NK-92 treated with Interleukin-12 subunit alpha and Interleukin-12 subunit beta, amount 100 ng/mL, for 24 hours (cell line): ENCODE results near the gene VEZF1.

ENCODE experiments used
- DNase-seq: peaks from one replicate; lab custom pipeline; 2025; lab: John Stamatoyannopoulos, UW

The VEZF1 gene, protein sequence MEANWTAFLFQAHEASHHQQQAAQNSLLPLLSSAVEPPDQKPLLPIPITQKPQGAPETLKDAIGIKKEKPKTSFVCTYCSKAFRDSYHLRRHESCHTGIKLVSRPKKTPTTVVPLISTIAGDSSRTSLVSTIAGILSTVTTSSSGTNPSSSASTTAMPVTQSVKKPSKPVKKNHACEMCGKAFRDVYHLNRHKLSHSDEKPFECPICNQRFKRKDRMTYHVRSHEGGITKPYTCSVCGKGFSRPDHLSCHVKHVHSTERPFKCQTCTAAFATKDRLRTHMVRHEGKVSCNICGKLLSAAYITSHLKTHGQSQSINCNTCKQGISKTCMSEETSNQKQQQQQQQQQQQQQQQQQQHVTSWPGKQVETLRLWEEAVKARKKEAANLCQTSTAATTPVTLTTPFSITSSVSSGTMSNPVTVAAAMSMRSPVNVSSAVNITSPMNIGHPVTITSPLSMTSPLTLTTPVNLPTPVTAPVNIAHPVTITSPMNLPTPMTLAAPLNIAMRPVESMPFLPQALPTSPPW

DNA sequence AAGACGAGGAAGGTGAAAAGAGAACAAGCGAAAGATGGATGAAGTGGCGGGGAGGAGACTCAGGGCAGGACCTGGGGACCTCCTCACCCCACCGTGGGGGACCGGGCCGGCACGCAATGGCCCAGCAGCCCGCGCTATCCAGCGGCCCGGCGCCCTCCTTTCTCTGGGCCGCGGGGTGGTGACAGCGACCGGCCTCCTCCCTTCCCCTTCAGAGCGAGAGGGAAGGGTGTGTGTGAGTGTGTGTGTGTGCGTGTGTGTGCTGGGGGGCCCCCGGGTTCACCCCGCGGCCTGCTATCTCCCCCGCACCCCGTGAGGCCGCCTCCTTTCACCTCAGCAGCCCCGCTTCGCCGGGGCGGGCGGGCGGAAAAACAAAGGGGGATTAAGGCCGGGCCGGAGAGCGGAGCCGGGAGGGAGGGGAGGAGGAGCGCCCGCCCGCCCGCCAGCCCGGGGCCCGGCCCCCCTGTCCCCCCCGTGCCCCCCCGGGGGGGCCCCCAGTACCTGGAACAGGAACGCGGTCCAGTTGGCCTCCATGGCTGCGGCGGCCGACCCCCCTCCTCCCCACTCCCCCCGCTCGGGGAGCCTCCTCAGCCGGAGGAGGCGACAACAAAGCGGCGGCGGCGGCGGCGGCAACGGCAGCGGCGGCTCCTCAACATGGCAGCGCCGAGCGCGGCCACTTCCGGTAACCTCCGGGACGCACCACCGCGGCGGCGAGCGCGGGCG is at the start of gene VEZF1:
Gene VEZF1, minus strand, starts transcription at position 674 of the 720 bp plus-strand sequence. Its CDS starts 143 bp downstream, at position 531.
- peak; percentile 74 for DNase-seq

DNA sequence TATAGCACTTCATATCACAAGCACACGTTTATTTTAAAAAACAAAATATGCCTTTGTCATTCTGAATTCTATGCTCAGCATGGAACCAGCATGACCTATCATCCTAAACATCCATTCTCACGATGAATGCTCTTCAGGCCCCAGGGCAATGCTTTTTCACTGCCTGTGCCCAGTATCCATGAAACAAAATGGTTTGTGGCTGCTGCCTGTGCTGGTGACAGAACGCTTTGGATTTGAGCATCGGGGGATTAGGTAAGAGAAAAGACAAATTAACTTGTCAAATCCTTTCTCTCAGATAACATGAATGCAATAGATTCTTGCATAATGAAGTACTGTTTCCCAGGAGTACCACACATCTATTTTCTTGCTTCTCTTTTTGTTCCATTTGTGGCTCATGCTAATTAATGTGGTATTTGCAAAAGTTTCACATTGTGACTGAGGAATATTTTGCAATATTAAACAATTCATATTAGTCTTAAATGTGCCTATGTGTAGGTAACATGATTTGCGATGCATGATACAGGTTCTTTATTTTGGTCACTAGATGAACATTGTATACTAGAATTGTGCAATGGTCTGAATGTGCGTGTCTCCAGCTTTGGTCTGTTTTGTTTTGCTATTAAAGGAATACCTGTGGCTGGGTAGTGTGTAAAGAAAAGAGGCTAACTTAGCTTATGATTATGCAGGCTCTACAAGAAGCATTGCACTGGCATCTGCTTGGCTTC is 44.8 kb upstream of the VEZF1 start:
- DNase-seq, result no peak

DNA sequence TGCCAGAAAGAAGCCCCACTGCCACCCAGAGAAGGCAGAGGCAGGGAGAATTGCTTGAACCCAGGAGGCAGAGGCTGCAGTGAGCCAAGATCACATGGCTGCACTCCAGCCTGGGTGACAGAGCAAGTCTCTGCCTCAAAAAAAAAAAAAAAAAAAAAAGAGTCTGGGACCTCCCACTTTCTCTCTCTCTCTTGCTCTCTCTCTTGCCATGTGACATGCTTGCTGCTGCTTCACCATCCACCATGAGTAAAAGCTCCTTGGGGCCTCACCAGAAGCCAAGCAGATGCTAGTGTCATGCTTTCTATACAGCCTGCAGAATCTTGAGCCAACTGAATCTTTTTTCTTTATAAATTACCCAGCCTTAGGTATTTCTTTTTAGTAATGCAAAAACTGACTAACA is 40.5 kb upstream of the VEZF1 start:
- no peak for DNase-seq

DNA sequence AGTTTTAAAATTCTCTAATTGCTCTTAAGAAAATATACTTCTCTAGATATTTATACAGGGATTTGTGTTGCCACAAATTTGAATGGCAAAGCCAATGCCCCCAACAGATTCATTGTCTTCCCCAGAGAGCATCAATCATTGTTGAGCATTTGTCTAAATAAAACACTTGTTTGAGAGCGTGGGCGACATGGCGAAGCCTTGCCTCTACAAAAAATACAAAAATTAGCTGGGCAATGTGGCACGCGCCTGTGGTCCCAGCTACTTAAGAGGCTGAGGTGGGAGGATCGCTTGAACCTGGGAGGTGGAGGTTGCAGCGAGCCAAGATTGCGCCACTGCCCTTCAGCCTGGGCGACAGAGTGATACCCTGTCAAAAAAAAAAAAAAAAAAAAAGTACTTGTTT is 32.3 kb upstream of the VEZF1 start:
- DNase-seq, result no peak

DNA sequence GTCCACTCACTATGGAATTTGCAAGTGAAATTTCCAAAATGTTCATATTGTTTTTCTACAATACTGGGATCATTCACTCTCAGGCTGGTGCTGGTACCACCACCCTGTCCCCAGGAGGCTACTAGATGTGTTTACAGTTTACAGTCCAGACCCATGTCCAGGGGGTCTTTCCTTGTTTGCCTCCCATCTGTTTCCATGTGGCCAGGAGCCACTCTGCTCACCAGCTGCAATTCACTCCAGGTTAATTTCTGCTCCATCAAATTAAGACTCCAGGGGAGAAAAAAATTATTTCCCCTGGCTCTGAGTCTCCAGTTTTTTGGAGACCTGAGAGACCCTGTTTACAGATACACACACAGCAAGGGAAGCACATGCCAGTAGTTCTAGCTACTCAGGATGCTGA is 31.5 kb upstream of the VEZF1 start:
- no peak for DNase-seq

DNA sequence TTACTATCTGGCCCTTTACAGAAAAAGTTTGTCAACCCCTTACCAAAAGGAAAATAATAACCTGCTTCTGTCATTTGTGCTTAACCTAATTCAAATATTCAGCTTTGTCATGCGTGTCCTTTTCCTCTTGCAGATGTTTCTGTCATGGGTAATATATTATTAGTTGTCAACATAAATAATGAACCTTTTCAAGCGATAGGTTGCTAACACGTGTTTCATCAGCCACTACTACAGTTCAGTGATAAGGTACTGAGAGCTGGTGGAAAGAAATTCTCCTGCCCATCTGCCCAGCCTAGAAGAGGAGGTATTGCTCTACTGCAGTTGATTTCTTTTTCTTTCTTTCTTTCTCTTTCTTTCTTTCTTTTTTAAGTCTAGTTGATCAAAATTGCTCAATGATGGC is 31.0 kb upstream of the VEZF1 start:
- DNase-seq, result no peak

DNA sequence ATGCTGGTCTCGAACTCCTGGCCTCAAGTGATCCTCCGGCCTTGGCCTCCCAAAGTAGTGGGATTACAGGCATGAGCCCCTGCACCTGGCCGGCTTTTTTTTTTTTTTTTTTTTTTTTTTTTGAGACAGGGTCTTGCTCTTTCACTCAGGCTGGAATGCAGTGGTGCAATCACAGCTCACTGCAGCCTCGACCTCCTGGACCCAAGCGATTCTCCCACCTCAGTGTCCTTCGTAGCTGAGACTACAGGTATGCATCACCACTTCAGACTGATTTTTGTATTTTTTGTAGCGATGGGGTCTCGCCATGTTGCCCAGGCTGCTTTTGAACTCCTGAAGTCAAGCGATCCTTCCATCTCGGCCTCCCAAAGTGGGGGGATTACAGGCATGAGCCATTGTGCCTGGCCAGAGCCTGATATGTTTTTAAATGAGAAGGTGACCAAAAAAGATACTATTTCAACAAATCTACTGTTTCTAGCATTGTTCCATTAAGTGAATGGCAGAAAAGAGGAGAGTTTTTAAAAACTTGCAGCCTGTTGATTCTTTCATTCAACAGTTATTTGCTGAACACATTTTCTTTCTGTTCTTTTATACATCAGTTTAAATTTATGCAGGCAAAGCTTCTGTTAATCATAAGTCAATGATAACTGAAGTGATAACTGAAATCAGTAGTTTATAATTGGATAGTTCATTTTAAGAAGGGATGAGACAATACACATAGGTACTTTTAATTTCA is 22.2 kb upstream of the VEZF1 start:
- no peak for DNase-seq

DNA sequence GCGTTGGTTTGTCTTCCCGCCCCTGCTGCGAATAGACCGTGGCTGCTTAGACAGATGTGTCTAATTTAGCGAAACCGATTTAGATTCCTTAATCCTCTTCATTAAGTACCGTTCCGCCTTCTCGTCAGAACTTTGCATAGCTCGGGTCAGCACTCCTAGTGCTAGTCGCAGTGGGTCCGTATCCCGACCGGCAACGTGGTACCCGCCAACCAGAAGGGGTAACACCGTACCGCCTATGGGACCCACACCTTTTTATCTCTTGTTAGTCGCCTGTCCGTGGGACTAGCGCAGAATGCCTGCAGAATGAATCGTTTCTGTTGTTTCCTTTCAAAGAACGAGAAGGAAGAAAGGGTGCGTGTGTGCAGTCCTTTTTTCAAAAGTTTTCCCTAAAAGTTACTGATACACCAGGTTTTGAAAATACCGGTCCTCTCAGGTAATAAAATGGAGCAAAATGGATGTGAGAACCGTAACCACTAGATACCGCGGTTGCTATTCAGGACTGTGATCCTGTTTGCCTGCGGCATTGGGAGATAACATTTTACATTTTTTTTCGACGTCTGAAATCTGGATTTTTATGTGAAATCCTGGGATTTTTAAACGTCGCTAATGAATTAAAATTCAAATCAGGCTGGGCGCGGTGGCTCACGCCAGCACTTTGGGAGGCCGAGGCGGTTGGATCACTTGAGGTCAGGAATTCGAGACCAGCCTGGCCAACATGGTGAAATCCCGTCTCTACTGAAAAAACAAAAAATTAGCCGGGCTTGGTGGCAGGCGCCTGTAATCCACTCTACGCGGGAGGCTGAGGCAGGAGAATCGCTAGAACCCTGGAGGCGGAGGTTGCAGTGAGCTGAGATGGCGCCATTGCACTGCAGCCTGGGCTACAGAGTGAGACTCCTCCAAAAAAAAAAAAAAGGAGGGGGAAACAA is 20.0 kb upstream of the VEZF1 start:
- no peak for DNase-seq

DNA sequence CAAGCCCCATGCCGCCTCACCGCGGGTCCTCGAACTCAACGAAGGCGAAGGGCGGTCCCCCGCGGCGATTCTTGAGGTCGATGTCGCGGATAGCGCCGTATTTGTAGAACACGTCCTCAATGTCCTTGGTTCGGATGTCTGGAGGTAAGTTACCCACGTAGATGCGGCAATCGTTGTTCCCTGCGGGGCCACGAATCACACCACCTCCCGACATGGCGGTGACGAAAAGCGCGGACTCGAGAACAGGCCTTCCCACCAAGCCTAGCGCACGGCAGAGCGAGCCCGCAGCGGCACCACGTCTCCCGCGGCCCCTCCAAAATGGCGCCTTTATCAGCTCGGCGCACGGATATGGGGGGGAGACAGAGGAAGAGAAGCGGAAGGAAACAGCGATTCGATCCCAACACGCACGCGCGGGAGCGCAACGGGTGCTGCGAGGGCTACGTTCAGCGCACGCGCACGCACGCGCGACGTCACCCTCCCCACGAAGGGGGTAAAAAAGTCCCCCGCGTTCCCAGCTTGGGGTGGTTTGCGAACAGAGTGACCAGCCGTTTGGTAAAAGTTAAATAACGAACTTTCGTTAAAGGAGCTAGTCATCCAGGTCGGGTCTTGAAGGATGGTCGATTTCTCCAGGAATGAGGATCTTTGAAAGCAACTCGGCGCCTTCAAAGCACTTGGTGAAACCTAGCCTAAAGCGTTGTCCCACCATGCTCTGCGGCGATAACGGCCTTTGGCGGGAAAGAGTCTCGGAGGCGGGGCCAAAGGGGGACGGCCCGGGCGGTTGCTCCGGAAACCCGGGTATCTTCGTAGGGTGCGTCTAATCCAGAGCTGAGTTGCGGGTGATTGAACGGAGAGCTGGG is 19.1 kb upstream of the VEZF1 start, which contains the start of gene SRSF1:
Gene SRSF1, minus strand, starts transcription at position 323 of the 857 bp plus-strand sequence. Its CDS starts 109 bp downstream, at position 214.
- peak; percentile 97 for DNase-seq

DNA sequence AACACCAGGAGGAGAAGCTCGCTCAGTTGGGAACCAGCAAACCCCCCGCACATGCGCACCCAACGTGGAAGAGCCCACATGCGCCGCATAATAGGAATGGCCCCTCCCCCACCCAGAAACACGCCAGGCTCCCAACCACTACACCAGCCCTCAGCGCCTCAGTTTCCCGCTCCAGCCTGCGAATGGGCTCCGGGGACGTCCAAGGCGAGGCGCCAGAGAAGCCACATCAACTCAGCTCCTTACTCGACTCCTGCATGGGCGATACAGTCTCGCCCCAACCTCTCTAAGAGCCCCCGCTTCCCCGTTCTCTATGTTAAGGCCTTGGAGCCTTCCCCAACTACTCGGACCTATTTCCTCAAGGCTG is 18.5 kb upstream of the VEZF1 start:
- peak; percentile 59 for DNase-seq

DNA sequence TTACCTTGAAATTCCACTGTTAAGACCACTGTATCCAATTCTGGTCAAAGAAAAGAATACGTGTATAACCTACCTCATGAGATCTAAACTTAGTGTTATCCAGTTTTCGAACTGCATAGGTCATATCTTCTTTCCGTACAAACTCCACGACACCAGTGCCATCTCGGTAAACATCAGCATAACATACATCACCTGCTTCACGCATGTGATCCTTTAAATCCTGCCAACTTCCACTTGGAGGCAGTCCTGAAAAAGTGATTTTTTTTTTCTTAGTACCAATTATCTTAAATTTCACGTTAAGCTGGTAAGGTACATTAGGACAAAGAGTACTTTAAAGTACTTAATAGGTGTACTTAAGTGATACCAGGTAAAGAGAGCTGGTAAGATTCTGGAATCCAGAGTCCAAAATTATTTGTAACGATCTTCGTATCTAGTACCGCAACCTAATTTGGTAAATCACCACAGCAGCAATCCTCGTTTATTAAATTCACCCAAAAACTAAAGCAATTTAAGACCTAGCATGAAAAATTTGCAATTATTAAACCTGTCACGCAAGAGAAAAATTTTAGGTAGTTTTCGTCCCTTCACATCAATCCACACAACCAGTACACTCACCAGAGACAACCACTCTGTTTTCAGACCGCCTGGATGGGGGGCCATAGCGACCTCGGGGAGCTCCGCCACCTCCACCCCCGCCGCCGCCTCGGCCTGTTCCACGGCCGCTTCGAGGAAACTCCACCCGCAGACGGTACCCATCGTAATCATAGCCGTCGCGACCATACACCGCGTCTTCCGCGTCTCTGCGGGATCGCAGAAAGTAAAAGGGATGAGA is 17.9 kb upstream of the VEZF1 start:
- DNase-seq, result no peak

DNA sequence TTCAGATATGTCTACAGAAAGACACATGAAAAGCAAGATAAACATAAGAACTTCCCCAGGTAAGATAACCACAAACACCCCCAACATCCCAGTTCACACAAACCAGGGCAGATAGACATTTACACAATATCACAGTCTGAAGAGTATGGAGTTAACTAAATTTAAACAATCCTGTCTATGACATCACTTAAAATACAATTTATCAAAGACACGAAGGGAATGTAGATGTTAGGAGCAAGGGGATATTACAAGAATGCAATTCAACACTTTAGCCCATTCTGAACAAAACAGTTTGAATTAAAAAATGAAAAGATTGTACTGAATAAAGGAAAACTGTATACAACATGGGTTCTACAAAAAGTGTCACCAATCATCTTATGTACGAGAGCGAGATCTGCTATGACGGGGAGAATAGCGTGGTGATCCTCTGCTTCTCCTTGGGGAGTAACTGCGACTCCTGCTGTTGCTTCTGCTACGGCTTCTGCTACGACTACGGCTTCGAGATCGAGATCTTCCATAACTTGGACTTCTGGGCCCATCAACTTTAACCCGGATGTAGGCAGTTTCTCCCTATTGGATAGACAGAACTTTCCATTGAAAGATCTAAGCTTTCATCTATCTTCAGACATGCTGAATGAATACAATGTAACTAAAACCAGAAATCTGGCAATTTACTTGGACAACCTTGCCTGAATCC is 17.1 kb upstream of the VEZF1 start:
- DNase-seq, result no peak

DNA sequence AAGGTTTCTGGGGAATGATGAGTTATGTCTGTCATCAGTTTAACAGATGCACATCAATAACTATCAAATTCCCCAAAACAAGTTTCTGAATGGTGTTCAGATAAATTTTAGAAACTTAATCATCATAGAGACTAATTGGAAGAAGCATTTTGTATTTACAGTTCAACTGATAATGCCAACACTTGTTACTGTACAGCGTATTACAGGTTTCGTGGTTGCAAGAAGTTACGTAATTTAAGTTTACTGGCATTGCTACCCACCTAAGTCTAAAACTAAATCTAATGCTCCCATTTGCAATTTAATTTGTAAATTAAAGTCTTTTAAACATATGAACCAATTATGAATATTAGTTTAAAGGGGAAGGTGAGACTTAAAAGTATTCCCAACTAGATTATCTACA is 16.0 kb upstream of the VEZF1 start:
- DNase-seq, result no peak

DNA sequence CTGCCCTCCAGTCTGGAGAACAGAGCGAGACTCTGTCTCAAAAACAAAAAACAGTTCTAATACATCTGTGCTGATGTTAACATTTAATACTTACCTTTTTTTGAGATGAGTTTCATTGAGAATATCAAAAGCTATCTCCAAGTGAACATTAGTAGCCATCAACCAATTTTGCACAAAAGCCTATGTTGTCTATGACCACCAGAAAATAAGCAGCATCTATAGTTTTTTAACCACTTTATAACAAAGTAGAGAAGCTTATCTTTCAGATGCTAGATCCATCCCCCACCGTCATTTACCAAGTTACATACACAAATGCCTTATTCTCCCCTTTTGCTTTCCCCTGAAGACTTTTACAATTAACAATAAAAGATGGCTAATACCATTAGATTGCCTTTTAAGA is 14.9 kb upstream of the VEZF1 start:
- no peak for DNase-seq

DNA sequence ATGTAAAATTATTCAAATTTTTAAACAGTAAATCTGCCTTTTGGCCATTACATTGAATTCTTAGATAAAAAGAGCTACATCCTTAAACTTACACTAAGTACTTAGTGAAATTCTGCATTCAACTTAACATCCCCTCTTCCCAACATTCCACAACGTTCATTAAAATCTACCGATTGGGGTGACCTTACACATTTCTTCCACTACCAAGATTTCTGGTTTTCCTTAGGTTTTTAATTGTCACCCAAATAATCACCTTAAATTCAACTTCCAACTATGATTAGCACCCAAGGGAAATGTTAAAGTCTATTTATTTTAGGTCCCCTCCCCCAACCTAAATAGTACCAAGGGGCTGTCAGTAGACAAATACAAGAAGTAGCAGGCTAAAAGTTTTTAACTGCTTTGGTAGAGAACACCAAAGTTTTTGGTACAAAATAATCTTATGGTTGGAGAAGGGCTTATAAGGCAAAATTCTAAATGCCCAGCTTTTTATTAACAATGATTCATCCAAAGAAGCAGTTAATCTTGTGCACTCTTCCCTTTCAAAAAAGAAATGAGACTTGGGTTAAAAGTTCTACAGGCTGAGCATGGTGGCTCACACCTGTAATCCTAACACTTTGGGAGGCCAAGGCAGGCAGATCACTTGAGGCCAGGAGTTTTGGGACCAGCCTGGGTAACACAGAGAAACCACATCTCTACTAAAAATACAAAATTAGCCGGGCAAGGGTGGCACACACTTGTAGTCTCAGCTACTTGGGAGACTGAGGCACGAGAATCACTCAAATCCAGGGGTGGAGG is 14.3 kb upstream of the VEZF1 start:
- DNase-seq, result no peak

DNA sequence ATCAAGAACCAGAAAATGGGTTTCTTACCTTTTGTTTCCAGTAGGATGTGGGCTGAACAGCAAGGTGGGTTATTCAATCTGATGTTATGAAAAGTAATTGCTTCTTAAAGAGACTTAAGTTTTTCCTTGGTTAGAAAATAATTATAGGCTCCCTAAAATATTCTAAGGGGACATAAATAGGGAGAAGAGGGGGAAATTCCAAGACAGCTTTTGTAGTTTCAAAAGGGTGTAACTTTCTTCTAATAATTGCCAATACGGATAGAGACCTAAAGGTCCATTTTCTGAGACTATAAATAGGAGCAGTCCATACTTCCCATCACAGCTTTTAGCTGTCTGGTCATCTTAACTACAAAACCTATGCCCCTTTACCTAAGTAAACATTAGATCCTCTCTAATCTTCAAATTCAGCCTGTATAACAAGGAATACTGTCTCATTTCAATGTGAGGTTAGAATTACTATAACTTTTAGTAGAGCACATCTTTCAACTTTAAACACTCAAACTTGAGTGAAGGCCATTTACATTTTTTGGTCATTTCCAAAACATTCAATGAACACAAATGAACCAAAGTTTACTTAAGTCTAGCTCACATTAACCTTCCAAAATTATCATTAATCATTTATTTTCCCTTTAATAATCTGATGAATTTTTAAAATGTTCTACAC is 13.5 kb upstream of the VEZF1 start:
- no peak for DNase-seq

DNA sequence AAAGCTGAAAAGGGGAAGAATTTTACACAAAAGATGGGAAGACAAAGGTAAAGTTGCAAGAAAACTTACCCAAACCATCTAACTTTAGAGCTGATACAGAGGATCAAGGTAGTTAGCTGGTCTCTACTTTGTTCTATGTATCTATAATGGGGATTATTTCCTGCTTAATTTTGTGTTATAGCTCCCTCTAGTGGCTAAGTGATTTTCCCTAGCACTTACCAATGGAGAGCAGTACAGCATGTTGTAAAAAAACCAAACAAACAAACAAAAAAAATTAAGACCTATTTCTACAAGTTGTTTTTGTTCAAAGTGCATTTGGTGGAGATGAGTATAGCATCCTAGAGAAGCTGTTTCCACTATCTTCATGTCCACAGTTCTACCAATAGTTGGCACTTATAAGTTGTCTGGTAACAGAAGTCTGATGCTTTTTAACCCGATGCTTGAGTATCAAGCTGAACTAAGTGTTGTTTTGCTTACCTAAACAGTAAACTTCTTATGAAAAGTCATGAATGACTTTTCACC is 11.5 kb upstream of the VEZF1 start:
- DNase-seq, result no peak
